HUES64 (cell line): ENCODE data around the gene LYZ. TPM values are rescaled to one million over a fixed set of nuclear protein-coding genes. Genes with fewer than 3 reads are reported as not detected.
"Not testable (repeated sequence)": the region's sequence is repeated elsewhere in the genome, so short reads cannot be mapped to it uniquely, and the experiment has no call there.

ENCODE experiments used
- H3K27ac ChIP-seq: 2 replicates; pipeline ENCODE4 v1.7.0; 2013; ENCODE audit warnings: low read depth, low read length, inconsistent platforms
- H3K27me3 ChIP-seq: 2 replicates; pipeline ENCODE4 v1.6.1; 2013; ENCODE audit warnings: mild to moderate bottlenecking, low read length; ENCODE audit not compliant: insufficient read depth
- H3K36me3 ChIP-seq: 2 replicates; pipeline ENCODE4 v1.6.1; 2013; ENCODE audit warnings: mild to moderate bottlenecking, low read length; ENCODE audit not compliant: insufficient read depth
- H3K4me1 ChIP-seq: 2 replicates; pipeline ENCODE4 v1.6.1; 2013; ENCODE audit warnings: mild to moderate bottlenecking, low read length, moderate library complexity; ENCODE audit not compliant: insufficient read depth
- H3K4me3 ChIP-seq: 2 replicates; pipeline ENCODE4 v1.5.1; 2013; ENCODE audit warnings: mild to moderate bottlenecking, low read length, moderate library complexity
- H3K9ac ChIP-seq: 2 replicates; pipeline ENCODE4 v1.6.1; 2013; ENCODE audit warnings: mild to moderate bottlenecking, low read depth, low read length
- H3K9me3 ChIP-seq: 2 replicates; pipeline ENCODE4 v1.6.1; 2013; ENCODE audit warnings: low read depth, low read length; ENCODE audit not compliant: insufficient read depth
- WGBS: fragments of 150-250, 120-280 bp; methylation state at CpG from one replicate; pipeline ENCODE4 v1.1.7; 2013; ENCODE audit warnings: missing lambda C conversion rate; 5-methylcytosine and 5-hydroxymethylcytosine counted together
- polyA plus RNA-seq, 2 experiments: library from polyadenylated mRNA; stranded (reverse); fragments of 50-300 nt; gene quantifications; one replicate each; pipeline ENCODE4 v1.2.3, GENCODE V29; 2013

The LYZ gene
- polyA plus RNA-seq (2013, experiment 1 of 2): 0.15 TPM
- not detected for polyA plus RNA-seq (2013, experiment 2 of 2)

DNA sequence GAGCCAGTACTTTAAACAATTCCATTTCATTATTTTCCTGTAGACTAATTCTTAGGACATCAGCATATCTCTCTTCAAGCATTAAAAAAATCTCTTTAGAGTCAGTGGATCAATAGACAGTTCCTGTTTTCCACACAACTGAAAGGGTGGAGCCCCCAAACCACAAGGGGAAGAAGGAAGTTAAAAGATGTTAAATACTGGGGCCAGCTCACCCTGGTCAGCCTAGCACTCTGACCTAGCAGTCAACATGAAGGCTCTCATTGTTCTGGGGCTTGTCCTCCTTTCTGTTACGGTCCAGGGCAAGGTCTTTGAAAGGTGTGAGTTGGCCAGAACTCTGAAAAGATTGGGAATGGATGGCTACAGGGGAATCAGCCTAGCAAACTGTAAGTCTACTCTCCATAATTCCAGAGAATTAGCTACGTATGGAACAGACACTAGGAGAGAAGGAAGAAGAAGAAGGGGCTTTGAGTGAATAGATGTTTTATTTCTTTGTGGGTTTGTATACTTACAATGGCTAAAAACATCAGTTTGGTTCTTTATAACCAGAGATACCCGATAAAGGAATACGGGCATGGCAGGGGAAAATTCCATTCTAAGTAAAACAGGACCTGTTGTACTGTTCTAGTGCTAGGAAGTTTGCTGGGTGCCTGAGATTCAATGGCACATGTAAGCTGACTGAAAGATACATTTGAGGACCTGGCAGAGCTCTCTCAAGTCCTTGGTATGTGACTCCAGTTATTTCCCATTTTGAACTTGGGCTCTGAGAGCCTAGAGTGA lies at the start of gene LYZ:
Gene LYZ, plus strand, starts transcription at position 220 of the 777 bp plus-strand sequence. Its CDS starts 28 bp downstream, at position 248.
- WGBS: 80% methylated on average over 4 of the region's 4 CpGs
- Histone ChIP-seq H3K9me3 (no peaks in the 10 kb centered on the region), H3K4me3 (no peak within 1 kb of the TSS), H3K27ac (no peak within 1 kb of the TSS), H3K9ac (no peak within 1 kb of the TSS), H3K27me3 (no peaks in the 10 kb centered on the region), H3K36me3 (no peaks in the 10 kb centered on the region), H3K4me1 (no peaks in the 10 kb centered on the region)

DNA sequence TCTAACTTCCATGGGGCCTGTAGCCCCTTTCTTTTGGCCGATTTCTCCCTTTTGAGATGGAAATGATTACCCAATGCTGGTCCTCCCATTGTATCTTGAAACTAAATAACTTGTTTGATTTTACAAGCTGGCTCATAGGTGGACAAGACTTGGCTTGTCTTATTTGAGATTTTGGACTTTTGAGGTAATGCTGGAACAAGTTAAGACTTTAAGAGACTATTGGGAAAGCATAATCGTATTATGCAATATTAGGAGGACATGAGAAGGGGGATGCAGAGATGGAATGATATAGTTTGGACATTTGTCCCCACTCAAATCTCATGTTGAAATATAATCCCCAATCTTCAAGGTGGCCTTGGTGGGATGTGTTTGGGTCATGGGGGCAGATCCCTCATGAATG lies 49.2 kb upstream of the LYZ start:
- Histone ChIP-seq H3K27me3 (no peaks in the 10 kb centered on the region), H3K9ac (no peak overlapping the region), H3K36me3 (no peaks in the 10 kb centered on the region), H3K4me1 (no peaks in the 10 kb centered on the region), H3K27ac (no peak overlapping the region), H3K9me3 (peaks cover 11% of the 10 kb centered on the region; the same call in 1 of the 2 replicates), H3K4me3 (no peak overlapping the region)
- WGBS: 89% methylated on average over 2 of the region's 2 CpGs

DNA sequence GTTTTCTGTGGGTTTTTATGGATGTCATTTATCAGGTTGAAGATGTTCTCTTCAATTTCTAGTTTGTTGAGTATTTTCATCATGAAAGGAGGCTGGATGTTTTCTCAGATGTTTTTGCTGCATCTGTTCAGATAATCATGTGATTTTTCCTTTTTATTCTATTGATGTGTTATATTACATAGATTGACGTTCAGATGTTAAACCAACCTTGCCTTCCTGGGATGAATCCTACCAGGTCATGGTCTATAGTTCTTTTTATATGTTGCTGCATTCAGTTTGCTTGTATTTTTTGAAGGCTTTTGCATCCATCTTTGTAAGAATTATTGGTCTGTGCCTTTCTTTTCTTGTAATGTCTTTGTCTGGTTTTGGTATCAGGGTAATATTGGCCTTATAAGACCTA lies 43.9 kb upstream of the LYZ start:
- H3K36me3 ChIP-seq: no peaks in the 10 kb centered on the region
- 100% methylated on average over 1 of the region's 1 CpG for WGBS
- no peaks in the 10 kb centered on the region for H3K27me3 ChIP-seq
- H3K27ac ChIP-seq: no peak overlapping the region
- H3K9me3 ChIP-seq: peaks cover 9% of the 10 kb centered on the region; the same call in 1 of the 2 replicates
- no peak overlapping the region for H3K9ac ChIP-seq
- no peaks in the 10 kb centered on the region for H3K4me1 ChIP-seq
- H3K4me3 ChIP-seq: no peak overlapping the region

DNA sequence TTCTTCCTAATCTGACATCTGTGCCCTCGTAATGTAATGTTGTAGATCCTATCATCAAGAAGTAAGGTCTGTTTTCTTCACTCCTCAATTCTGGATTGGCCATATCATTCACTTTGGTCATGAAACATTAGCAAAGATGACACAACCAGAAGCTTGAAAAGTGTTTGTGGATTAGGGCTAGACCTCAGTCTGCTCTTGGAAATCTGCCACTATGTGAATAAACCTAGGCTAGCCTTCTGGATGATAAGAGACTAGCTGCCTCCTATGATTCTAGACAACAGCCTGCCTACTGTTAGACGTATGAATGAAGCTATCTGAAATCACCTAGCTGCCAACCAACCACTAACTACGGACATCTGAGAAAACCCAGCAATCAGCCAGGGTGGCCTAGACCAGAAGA lies 38.7 kb upstream of the LYZ start:
- Histone ChIP-seq H3K4me3 (no peak overlapping the region), H3K4me1 (no peaks in the 10 kb centered on the region), H3K9ac (no peak overlapping the region), H3K9me3 (peaks cover 5% of the 10 kb centered on the region; the same call in 1 of the 2 replicates), H3K27ac (no peak overlapping the region), H3K27me3 (no peaks in the 10 kb centered on the region), H3K36me3 (no peaks in the 10 kb centered on the region)
- 96% methylated on average over 2 of the region's 3 CpGs for WGBS

DNA sequence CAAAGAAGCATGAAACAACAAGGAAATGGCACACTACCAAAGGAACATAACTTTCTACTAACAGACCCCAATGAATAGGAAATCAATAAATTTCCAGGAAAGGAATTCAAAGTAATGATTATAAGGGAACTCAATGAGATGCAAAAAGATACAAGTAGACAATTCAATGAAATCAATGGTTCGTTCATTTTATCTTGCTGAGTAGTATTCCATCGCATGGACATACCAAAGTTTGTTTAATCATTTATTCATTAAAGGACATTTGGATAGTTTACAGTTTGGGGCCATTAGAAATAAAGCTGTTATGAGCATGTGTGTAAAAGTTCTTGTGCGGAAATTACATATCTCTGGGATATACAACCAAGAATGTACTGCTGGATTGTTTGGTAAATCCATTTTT lies 35.0 kb upstream of the LYZ start:
- no peaks in the 10 kb centered on the region for H3K4me1 ChIP-seq
- no peaks in the 10 kb centered on the region for H3K27me3 ChIP-seq
- no peak overlapping the region for H3K4me3 ChIP-seq
- H3K9me3 ChIP-seq: peaks cover 10% of the 10 kb centered on the region; the same call in 1 of the 2 replicates
- no peak overlapping the region for H3K9ac ChIP-seq
- H3K36me3 ChIP-seq: no peaks in the 10 kb centered on the region
- 98% methylated on average over 3 of the region's 3 CpGs for WGBS
- no peak overlapping the region for H3K27ac ChIP-seq

DNA sequence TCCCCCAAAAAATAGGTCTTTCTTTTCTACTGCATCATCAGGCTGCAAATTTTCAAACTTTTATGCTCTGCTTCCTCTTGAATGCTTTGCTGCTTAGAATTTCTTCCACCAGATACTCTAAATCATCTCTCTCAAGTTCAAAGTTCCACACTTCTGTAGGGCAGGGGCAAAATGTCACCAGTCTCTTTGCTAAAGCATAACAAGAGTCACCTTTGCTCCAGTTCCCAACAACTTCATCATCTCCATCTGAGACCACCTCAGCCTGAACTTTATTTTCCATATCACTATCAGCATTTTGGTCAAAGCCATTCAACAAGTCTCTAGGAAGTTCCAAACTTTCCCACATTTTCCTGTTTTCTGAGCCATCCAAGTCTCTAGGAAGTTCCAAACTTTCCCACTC lies 31.4 kb upstream of the LYZ start:
- H3K4me1 ChIP-seq, H3K9ac ChIP-seq, H3K27me3 ChIP-seq, H3K36me3 ChIP-seq, H3K27ac ChIP-seq, H3K4me3 ChIP-seq: not testable (repeated sequence)
- H3K9me3 ChIP-seq: peaks cover 14% of the 10 kb centered on the region

DNA sequence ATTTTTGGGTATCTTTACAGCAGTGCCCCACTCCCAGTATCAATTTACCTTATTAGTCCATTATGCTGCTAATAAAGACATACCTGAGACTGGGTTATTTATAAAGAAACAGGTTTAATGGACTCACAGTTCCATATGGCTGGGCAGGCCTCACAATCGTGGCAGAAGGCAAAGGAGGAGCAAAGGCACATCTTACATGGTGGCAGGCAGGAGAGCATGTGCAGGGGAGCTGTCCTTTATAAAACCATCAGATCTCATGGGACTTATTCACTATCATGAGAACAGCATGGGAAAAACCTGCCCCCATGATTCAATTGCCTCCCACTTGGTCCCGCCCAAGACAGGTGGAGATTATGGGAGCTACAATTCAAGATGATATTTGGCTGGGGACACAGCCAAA lies 30.9 kb upstream of the LYZ start:
- not testable (repeated sequence) for H3K9ac ChIP-seq, H3K4me3 ChIP-seq, H3K36me3 ChIP-seq, H3K27me3 ChIP-seq, H3K4me1 ChIP-seq, H3K27ac ChIP-seq
- 87% methylated on average over 2 of the region's 2 CpGs for WGBS
- H3K9me3 ChIP-seq: peaks cover 14% of the 10 kb centered on the region

DNA sequence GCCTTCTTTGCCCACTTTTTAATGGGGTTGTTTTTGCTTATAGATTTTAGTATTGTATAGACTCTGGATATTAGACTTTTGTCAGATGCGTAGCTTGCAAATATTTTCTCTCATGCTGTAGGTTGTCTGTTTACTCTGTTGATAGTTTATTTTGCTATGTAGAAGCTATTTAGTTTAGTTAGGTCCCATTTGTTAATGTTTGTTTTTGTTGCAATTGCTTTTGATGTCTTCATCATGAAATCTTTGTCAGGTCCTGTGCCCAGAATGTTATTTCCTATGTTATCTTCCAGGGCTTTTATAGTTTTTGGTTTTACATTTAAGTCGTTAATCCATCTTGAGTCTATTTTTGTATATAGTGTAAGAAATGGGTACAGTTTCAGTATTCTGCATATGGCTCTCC lies 30.0 kb upstream of the LYZ start:
- WGBS: 96% methylated on average over 2 of the region's 2 CpGs
- Histone ChIP-seq H3K4me1 (no peaks in the 10 kb centered on the region; the same call in 1 of the 2 replicates), H3K9me3 (peaks cover 14% of the 10 kb centered on the region), H3K27ac (no peak overlapping the region), H3K36me3 (no peaks in the 10 kb centered on the region), H3K4me3 (no peak overlapping the region), H3K9ac (no peak overlapping the region), H3K27me3 (no peaks in the 10 kb centered on the region)

DNA sequence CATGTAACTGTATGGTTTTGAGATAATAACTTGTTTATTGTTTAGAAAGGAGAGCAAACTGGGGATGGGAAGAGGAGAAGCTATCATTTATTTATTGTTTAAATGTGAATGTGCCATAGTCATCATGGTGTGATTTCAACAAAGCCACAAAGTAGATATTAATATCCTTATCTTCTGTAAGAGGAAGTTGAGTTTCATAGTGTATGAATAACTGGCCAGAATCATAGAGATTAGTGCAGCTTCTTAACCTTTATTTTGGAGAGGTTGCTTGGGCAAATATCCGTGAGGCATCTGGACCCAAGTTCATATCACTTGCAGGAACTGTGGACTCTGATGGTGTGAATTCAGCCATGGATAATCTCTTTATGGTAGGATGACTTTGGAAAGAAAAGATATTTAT lies 26.8 kb upstream of the LYZ start:
- H3K9ac ChIP-seq: no peak overlapping the region
- no peak overlapping the region for H3K27ac ChIP-seq
- H3K27me3 ChIP-seq: no peaks in the 10 kb centered on the region
- peaks cover 8% of the 10 kb centered on the region for H3K9me3 ChIP-seq
- H3K36me3 ChIP-seq: no peaks in the 10 kb centered on the region
- H3K4me3 ChIP-seq: no peak overlapping the region
- whole genome bisulfite sequencing: 95% methylated on average over 1 of the region's 1 CpG
- H3K4me1 ChIP-seq: no peaks in the 10 kb centered on the region; the same call in 1 of the 2 replicates

DNA sequence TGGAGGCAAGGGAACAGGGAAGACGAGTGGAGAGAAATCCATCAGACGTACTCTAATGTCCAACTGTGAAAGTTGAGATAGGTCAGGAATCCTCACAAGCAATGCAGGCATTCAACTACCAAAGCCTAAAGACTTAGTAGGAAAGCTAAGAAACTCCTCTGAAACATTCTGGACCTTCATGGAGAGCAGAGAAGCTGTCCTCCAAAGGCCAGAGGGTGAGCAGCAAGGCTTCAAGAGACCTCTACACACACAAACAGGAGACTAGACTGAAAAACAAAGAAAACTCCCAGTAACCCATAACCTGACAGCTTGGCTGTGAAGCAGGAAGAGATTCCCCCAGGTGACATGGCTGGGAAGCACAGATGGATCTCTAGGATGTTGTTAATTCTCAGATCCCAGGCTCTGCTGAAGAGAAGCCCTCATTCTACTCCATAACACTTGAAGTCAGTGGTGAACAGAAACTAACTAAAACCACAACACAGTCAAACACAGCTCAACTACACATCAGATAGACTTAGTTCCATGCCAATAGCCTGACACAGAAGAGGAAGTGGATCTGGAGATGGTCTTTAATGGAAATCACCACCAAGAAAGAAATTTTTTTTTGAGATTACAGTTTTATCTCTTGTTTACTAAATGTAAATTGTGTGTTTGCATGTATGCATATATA lies 23.2 kb upstream of the LYZ start:
- Histone ChIP-seq H3K9me3 (no peaks in the 10 kb centered on the region), H3K9ac (no peak overlapping the region), H3K4me1 (peaks cover 21% of the 10 kb centered on the region; the same call in 1 of the 2 replicates), H3K4me3 (no peak overlapping the region), H3K27ac (no peak overlapping the region), H3K27me3 (no peaks in the 10 kb centered on the region), H3K36me3 (no peaks in the 10 kb centered on the region)
- 94% methylated on average over 2 of the region's 2 CpGs for WGBS

DNA sequence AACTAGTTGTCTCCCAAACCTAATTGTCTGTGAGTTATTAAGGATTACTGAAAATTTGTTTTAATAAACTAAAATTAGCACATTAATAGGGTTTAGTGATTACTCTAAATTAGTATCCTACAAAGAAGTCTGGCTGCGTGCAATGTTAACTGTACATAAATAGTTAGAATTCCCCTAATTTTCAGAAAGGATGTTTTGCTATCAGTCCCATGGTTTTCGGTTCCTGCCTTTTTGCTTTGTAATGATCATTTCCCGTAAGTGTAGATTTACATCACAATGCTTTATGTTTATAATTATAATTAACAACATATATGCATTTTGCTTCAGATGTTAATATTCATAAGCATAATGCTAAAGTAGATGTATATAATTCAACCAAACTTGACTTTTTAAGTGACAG lies 19.8 kb upstream of the LYZ start:
- H3K9me3 ChIP-seq: no peaks in the 10 kb centered on the region
- no peaks in the 10 kb centered on the region for H3K36me3 ChIP-seq
- no peak overlapping the region for H3K9ac ChIP-seq
- no peak overlapping the region for H3K4me3 ChIP-seq
- no CpG with 5 or more reads among the region's 3 CpGs for WGBS
- peaks cover 54% of the 10 kb centered on the region for H3K4me1 ChIP-seq
- H3K27ac ChIP-seq: no peak overlapping the region; the same call in 1 of the 2 replicates
- H3K27me3 ChIP-seq: no peaks in the 10 kb centered on the region; the same call in 1 of the 2 replicates
